HG03175 (cell line): Measurements from ENCODE around the gene UBALD1.

ENCODE experiments used
- ATAC-seq: cut with Tn5 transposase; IDR thresholded peaks from one replicate; pipeline ENCODE4 v1.9.1; 2021; ENCODE audit warnings: mild to moderate bottlenecking, moderate library complexity; ENCODE audit not compliant: unreplicated experiment

The UBALD1 gene

DNA sequence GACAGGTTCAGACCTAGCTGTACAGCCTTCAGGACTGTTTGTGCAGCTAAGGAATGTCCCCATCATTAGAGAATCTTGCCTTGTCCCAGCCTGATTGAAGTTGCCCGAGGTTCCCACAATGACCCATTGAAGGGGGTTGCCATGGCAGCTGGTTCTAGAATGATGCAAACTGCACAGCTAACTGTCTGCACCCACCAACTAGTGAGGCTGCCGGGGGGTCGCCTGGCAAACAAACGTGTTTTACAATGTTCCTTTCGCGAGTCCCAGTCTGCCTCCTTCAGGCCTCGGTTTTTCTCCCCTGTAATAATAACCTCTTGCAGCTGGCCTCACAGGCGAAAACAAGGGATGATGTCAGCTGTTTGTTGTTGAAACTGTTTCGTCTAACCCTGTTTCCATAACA is 53.1 kb downstream of the UBALD1 start:
- ATAC-seq, result no peak
